Activated CD8-positive, alpha-beta memory T cell treated with anti-CD3 and anti-CD28 coated beads for 1 hour (primary cell): ENCODE results near the gene PRDM11.
"Not testable (repeated sequence)": the region's sequence is repeated elsewhere in the genome, so short reads cannot be mapped to it uniquely, and the experiment has no call there.

Experiments used
- DNase-seq, 2 donors: peaks; one replicate each; pipeline ENCODE4 v3.0.0-alpha.2; 2020; ENCODE audit warnings: low read depth in 1 of 2; ENCODE audit errors: extremely low read depth in 1 of 2

The PRDM11 gene

GRCh38 chr11:45229401-45230020, 83.1 kb downstream of the PRDM11 start:
- no peak for DNase-seq

GRCh38 chr11:45232341-45233080, 86.1 kb downstream of the PRDM11 start:
- DNase-seq: no peak

- DNase-seq: peak; percentile 6 to 22
Measured at GRCh38 chr11:45233121-45233803, 86.8 kb downstream of the PRDM11 start.

- DNase-seq: no peak
Measured at GRCh38 chr11:45233804-45234170, 87.3 kb downstream of the PRDM11 start.

- DNase-seq: no peak
Measured at GRCh38 chr11:45234306-45235006, 88.0 kb downstream of the PRDM11 start.

GRCh38 chr11:45237711-45238315, 91.4 kb downstream of the PRDM11 start:
- no peak for DNase-seq

GRCh38 chr11:45238724-45239123, 92.3 kb downstream of the PRDM11 start:
- no peak for DNase-seq

GRCh38 chr11:45239733-45240132, 93.3 kb downstream of the PRDM11 start:
- DNase-seq: no peak

- DNase-seq: no peak
Measured at GRCh38 chr11:45243967-45244366, 97.5 kb downstream of the PRDM11 start.

- DNase-seq: no peak
Measured at GRCh38 chr11:45245218-45246045, 99.0 kb downstream of the PRDM11 start.

- DNase-seq: no peak
Measured at GRCh38 chr11:45246241-45246640, 99.8 kb downstream of the PRDM11 start.

GRCh38 chr11:45247433-45247832, 101.0 kb downstream of the PRDM11 start:
- DNase-seq: no peak

- DNase-seq: no peak
Measured at GRCh38 chr11:45248501-45249011, 102.1 kb downstream of the PRDM11 start.

- DNase-seq: not testable (repeated sequence)
Measured at GRCh38 chr11:45249372-45249771, 102.9 kb downstream of the PRDM11 start.

GRCh38 chr11:45250035-45250718, 103.7 kb downstream of the PRDM11 start:
- no peak for DNase-seq

- no peak for DNase-seq
Measured at GRCh38 chr11:45252134-45252856, 105.9 kb downstream of the PRDM11 start.

GRCh38 chr11:45252877-45253276, 106.4 kb downstream of the PRDM11 start:
- no peak for DNase-seq

- no peak for DNase-seq
Measured at GRCh38 chr11:45253640-45254039, 107.2 kb downstream of the PRDM11 start.

GRCh38 chr11:45254070-45254469, 107.6 kb downstream of the PRDM11 start:
- no peak for DNase-seq
